ENCODE results near the gene PGLYRP3.

Gene PGLYRP3

GRCh38 chr1:153262462-153263157 is 50.1 kb downstream of the PGLYRP3 start:
- H3K9ac ChIP-seq (ENCODE audit: low read length), result no peak overlapping the region
- H3K36me3 ChIP-seq (ENCODE audit: insufficient read depth, low read length), result no peaks in the 10 kb centered on the region
- TF ChIP-seq CTCF (IDR thresholded peaks at IDR 0.05; ENCODE audit: low read length) (no peak), EZH2 (IDR thresholded peaks at IDR 0.05; ENCODE audit: borderline replicate concordance, low read length) (no peak)
- H3K4me2 ChIP-seq (ENCODE audit: low read length), result no peak overlapping the region
- H3K9me3 ChIP-seq (ENCODE audit: low read length), result no peaks in the 10 kb centered on the region
- H3K27me3 ChIP-seq (ENCODE audit: insufficient read depth, low read length), result 0 out of 2 replicates have a peak, but pooled peaks cover 5% of the 10 kb centered on the region
- no peaks in the 10 kb centered on the region for H3F3A ChIP-seq (ENCODE audit: insufficient read depth, low read length)
- no peak overlapping the region for H2AFZ ChIP-seq (ENCODE audit: low read length)
- H3K9me2 ChIP-seq (ENCODE audit: low read depth, low read length), result no peaks in the 10 kb centered on the region
- no peaks in the 10 kb centered on the region for H3K79me2 ChIP-seq (ENCODE audit: insufficient read depth, low read length)
- H4K20me1 ChIP-seq (ENCODE audit: insufficient read depth, low read length), result no peaks in the 10 kb centered on the region
- no peak overlapping the region for H3K4me3 ChIP-seq (ENCODE audit: low read depth, low read length, poor library complexity, severe bottlenecking)
- no peak overlapping the region for H3K27ac ChIP-seq (ENCODE audit: low read depth, low read length, poor library complexity, severe bottlenecking)
- no peaks in the 10 kb centered on the region for H3K4me1 ChIP-seq (ENCODE audit: insufficient read depth, low read length, severe bottlenecking)

- H3K36me3 ChIP-seq (ENCODE audit: insufficient read depth, low read length), result no peaks in the 10 kb centered on the region
- H3K9me3 ChIP-seq (ENCODE audit: low read length), result no peaks in the 10 kb centered on the region
- H3K9me2 ChIP-seq (ENCODE audit: low read depth, low read length), result no peaks in the 10 kb centered on the region
- H4K20me1 ChIP-seq (ENCODE audit: insufficient read depth, low read length), result no peaks in the 10 kb centered on the region
- H3K27ac ChIP-seq (ENCODE audit: low read depth, low read length, poor library complexity, severe bottlenecking), result no peak overlapping the region
- no peak overlapping the region for H3K4me2 ChIP-seq (ENCODE audit: low read length)
- H3K9ac ChIP-seq (ENCODE audit: low read length), result no peak overlapping the region
- no peaks in the 10 kb centered on the region for H3F3A ChIP-seq (ENCODE audit: insufficient read depth, low read length)
- no peak overlapping the region for H2AFZ ChIP-seq (ENCODE audit: low read length)
- H3K4me3 ChIP-seq (ENCODE audit: low read depth, low read length, poor library complexity, severe bottlenecking), result no peak overlapping the region
- 0 out of 2 replicates have a peak, but pooled peaks cover 5% of the 10 kb centered on the region for H3K27me3 ChIP-seq (ENCODE audit: insufficient read depth, low read length)
- no peaks in the 10 kb centered on the region for H3K79me2 ChIP-seq (ENCODE audit: insufficient read depth, low read length)
- TF ChIP-seq EZH2 (IDR thresholded peaks at IDR 0.05; ENCODE audit: borderline replicate concordance, low read length) (no peak), CTCF (IDR thresholded peaks at IDR 0.05; ENCODE audit: low read length) (no peak)
- H3K4me1 ChIP-seq (ENCODE audit: insufficient read depth, low read length, severe bottlenecking), result no peaks in the 10 kb centered on the region
Observed at GRCh38 chr1:153262070-153262366, 50.7 kb downstream of the PGLYRP3 start.

GRCh38 chr1:153261281-153262069 is 51.3 kb downstream of the PGLYRP3 start:
- Histone ChIP-seq H3K27me3 (ENCODE audit: insufficient read depth, low read length) (0 out of 2 replicates have a peak, but pooled peaks cover 5% of the 10 kb centered on the region), H2AFZ (ENCODE audit: low read length) (no peak overlapping the region), H3K9me3 (ENCODE audit: low read length) (no peaks in the 10 kb centered on the region), H3K79me2 (ENCODE audit: insufficient read depth, low read length) (no peaks in the 10 kb centered on the region), H3K9me2 (ENCODE audit: low read depth, low read length) (no peaks in the 10 kb centered on the region), H3K9ac (ENCODE audit: low read length) (no peak overlapping the region), H4K20me1 (ENCODE audit: insufficient read depth, low read length) (no peaks in the 10 kb centered on the region), H3K4me1 (ENCODE audit: insufficient read depth, low read length, severe bottlenecking) (no peaks in the 10 kb centered on the region), H3K36me3 (ENCODE audit: insufficient read depth, low read length) (no peaks in the 10 kb centered on the region), H3K4me2 (ENCODE audit: low read length) (no peak overlapping the region), H3K4me3 (ENCODE audit: low read depth, low read length, poor library complexity, severe bottlenecking) (no peak overlapping the region), H3K27ac (ENCODE audit: low read depth, low read length, poor library complexity, severe bottlenecking) (no peak overlapping the region), H3F3A (ENCODE audit: insufficient read depth, low read length) (no peaks in the 10 kb centered on the region)
- peak; percentile 77; the same call in 1 of the 2 replicates for TF ChIP-seq EZH2 (IDR thresholded peaks at IDR 0.05; ENCODE audit: borderline replicate concordance, low read length)
- TF ChIP-seq CTCF (IDR thresholded peaks at IDR 0.05; ENCODE audit: low read length), result no peak

Measured in OCI-LY1 (cell line).